SU-DHL-6 (cell line): ENCODE data around the gene DDX5.

Source experiments
- EZH2phosphoT487 ChIP-seq: fragments of 200-600 bp; sonication (generic), shearing (Covaris generic); conservative IDR thresholded peaks from 2 replicates; pipeline ENCODE4 v1.6.1; 2018; ENCODE audit warnings: mild to moderate bottlenecking, antibody characterized with exemption, low read length, moderate library complexity, mixed read lengths
- TF ChIP-seq, protein P1 (sequence below): fragments of 200-600 bp; sonication (generic); IDR thresholded peaks from one replicate; pipeline ENCODE4 v1.5.1; 2017; ENCODE audit warnings: antibody characterized with exemption, mild to moderate bottlenecking, low read length, moderate library complexity; ENCODE audit not compliant: insufficient read depth, poor library complexity, severe bottlenecking

DNA sequence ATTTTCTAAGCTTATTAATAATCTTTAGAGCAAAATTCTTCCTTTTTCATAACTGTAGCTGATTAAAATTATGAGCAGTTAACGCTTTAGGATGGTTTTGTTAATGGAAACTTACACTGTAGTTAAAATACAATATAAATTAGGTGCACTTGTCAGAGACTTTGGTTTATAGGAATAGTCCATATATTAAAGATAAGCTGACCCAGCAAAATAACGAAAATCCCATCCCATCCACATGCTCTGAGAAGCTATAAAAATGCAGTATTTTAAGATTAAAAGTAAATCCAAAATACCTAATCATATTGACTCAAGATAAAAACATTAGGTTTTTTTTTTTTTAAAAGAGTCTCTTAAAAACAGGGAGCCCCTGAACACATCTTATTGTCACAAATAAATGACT, 38.7 kb upstream of the DDX5 start:
- TF ChIP-seq, protein P1, sequence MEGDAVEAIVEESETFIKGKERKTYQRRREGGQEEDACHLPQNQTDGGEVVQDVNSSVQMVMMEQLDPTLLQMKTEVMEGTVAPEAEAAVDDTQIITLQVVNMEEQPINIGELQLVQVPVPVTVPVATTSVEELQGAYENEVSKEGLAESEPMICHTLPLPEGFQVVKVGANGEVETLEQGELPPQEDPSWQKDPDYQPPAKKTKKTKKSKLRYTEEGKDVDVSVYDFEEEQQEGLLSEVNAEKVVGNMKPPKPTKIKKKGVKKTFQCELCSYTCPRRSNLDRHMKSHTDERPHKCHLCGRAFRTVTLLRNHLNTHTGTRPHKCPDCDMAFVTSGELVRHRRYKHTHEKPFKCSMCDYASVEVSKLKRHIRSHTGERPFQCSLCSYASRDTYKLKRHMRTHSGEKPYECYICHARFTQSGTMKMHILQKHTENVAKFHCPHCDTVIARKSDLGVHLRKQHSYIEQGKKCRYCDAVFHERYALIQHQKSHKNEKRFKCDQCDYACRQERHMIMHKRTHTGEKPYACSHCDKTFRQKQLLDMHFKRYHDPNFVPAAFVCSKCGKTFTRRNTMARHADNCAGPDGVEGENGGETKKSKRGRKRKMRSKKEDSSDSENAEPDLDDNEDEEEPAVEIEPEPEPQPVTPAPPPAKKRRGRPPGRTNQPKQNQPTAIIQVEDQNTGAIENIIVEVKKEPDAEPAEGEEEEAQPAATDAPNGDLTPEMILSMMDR, result no peak
- TF ChIP-seq EZH2phosphoT487, result no peak
